Karpas-422 (cell line): Measurements from ENCODE around the gene PUM1. TPM values are rescaled to one million over a fixed set of nuclear protein-coding genes. Genes with fewer than 3 reads are reported as not detected.
"Not testable (repeated sequence)": the region's sequence is repeated elsewhere in the genome, so short reads cannot be mapped to it uniquely, and the experiment has no call there.

ENCODE experiments used
- DNase-seq: peaks from one replicate; pipeline ENCODE4 v3.0.0-alpha.2; 2015
- H2AFZ ChIP-seq: fragments of 200-600 bp; sonication (generic); 2 replicates; pipeline ENCODE4 v1.6.1; 2014; ENCODE audit warnings: antibody characterized with exemption, low read length, mixed read lengths
- H3K27ac ChIP-seq: fragments of 200-600 bp; sonication (generic); 2 replicates; pipeline ENCODE4 v1.5.1; 2014; ENCODE audit warnings: mild to moderate bottlenecking, low read length, moderate library complexity
- H3K27me3 ChIP-seq: fragments of 200-600 bp; sonication (generic); 2 replicates; pipeline ENCODE4 v1.6.1; 2014; ENCODE audit warnings: low read length, mixed read lengths
- H3K36me3 ChIP-seq: fragments of 200-600 bp; sonication (generic); 2 replicates; pipeline ENCODE4 v1.6.1; 2014; ENCODE audit warnings: low read length, mixed read lengths; ENCODE audit not compliant: insufficient read depth
- H3K4me1 ChIP-seq: fragments of 200-600 bp; sonication (generic); 2 replicates; pipeline ENCODE4 v1.6.1; 2014; ENCODE audit warnings: mild to moderate bottlenecking, low read length, mixed read lengths
- H3K4me2 ChIP-seq: fragments of 200-600 bp; sonication (generic); 2 replicates; pipeline ENCODE4 v1.6.1; 2014; ENCODE audit warnings: low read length, low read depth, mild to moderate bottlenecking; ENCODE audit not compliant: poor library complexity, severe bottlenecking
- H3K4me3 ChIP-seq: fragments of 200-600 bp; sonication (generic); 2 replicates; pipeline ENCODE4 v1.5.1; 2014; ENCODE audit warnings: mild to moderate bottlenecking, antibody characterized with exemption, low read length, mixed read lengths
- H3K79me2 ChIP-seq: fragments of 200-600 bp; sonication (generic); 2 replicates; pipeline ENCODE4 v1.6.1; 2014; ENCODE audit warnings: mild to moderate bottlenecking, low read length, mixed read lengths
- H3K9ac ChIP-seq: fragments of 200-600 bp; sonication (generic); 2 replicates; pipeline ENCODE4 v1.6.0; 2014; ENCODE audit warnings: low read length
- H3K9me2 ChIP-seq: fragments of 200-600 bp; sonication (generic), shearing (Covaris generic); replicated peaks from 2 replicates; pipeline ENCODE4 v1.6.0; 2014; ENCODE audit warnings: mild to moderate bottlenecking, low read length, moderate library complexity; ENCODE audit not compliant: insufficient read depth
- H3K9me3 ChIP-seq: fragments of 300-700, 200-600 bp; sonication (generic); 2 replicates; pipeline ENCODE4 v1.6.1; 2014; ENCODE audit warnings: low read length, mixed read lengths
- H4K20me1 ChIP-seq: fragments of 200-600 bp; sonication (generic); 2 replicates; pipeline ENCODE4 v1.6.1; 2014; ENCODE audit warnings: mild to moderate bottlenecking, antibody characterized with exemption, low read length, low read depth; ENCODE audit not compliant: insufficient read depth
- total RNA-seq: library from RNA; depleted of rRNA; stranded (reverse); fragments of >200 nt; shearing (Covaris generic); gene quantifications from 2 replicates; pipeline ENCODE4 v1.2.3, GENCODE V29; 2014; ENCODE audit warnings: low replicate concordance

The PUM1 gene
- total RNA-seq, 1 experiment from 2014 or later = 96.2 TPM

DNA sequence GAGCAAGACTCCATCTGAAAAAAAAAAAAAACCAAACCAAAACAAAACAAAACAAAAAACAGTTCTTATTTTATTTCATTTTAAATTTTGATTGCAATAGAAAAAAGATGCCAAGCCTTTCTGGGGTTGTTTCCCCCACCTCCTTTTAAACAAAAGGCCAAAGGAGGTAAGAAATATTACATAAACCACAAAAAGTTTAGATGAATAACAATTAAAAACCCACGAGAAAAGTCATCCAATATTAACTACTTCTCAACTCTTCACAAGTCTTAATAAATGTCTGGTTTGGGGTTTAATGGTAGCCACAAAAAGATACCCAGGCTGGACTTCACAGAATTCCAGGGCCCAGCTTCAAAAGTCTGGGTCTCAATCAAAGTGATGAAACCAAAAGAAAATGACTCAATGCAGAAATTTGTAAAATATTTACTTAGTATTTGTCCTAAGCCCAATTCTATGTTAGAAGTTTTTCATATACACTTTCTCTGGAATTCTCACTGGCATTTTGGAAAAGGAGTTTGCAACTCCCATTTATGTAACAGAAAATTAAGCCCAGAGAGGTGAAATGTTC is 110.0 kb downstream of the PUM1 start:
- no peak overlapping the region for H3K4me2 ChIP-seq
- H3K4me1 ChIP-seq = no peaks in the 10 kb centered on the region
- no peaks in the 10 kb centered on the region; the same call in 1 of the 2 replicates for H4K20me1 ChIP-seq
- no peaks in the 10 kb centered on the region for H3K9me2 ChIP-seq
- H2AFZ ChIP-seq = no peak overlapping the region
- H3K27me3 ChIP-seq = no peaks in the 10 kb centered on the region
- no peak overlapping the region for H3K4me3 ChIP-seq
- H3K27ac ChIP-seq = no peak overlapping the region
- peaks cover 73% of the 10 kb centered on the region for H3K79me2 ChIP-seq
- peaks cover 60% of the 10 kb centered on the region for H3K36me3 ChIP-seq
- no peaks in the 10 kb centered on the region for H3K9me3 ChIP-seq
- no peak overlapping the region for H3K9ac ChIP-seq
- DNase-seq = no peak

DNA sequence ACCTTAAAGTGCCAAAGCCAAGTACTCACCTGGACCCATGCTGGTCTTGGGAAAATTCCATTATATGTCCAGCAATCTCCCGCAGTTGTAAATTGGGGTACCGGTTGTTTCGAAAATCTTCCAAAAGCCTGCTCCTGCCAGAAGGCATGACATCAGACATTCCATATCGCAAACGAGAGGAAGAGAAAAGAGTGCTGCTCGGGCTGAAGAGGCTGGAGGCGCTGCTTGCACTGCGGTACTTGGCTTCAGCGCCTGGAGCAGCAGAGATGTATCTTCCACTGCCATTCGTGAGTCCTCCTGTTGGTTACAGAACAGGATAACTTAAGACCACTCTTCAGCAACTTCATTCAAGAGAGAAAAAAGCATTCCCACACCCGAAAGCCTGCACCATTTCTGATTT is 111.8 kb downstream of the PUM1 start:
- Histone ChIP-seq H3K79me2 (peaks cover 66% of the 10 kb centered on the region), H4K20me1 (no peaks in the 10 kb centered on the region; the same call in 1 of the 2 replicates), H3K36me3 (peaks cover 67% of the 10 kb centered on the region)

DNA sequence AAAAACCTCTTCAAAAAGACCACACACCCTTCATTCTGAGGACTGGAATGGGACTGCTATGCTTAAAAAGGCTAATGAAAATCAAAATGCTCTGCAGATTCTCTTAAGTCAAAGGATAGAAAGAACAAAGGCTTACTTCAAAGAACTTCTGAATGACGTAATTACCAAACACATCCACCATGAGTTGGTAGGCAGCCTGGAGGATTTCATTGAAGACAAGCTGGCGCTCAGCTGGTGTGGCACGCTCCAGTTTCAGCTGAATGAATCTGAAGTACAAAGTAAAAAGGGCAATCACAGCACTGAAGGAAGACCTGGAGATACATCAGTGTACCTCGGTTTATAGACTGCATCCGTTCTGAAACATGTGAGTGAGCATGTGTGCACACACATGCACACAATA is 113.4 kb downstream of the PUM1 start:
- Histone ChIP-seq H3K36me3 (peaks cover 66% of the 10 kb centered on the region), H3K27me3 (no peaks in the 10 kb centered on the region), H3K9ac (no peak overlapping the region), H3K4me3 (no peak overlapping the region), H3K27ac (no peak overlapping the region), H2AFZ (no peak overlapping the region), H3K9me2 (no peaks in the 10 kb centered on the region), H3K79me2 (peaks cover 60% of the 10 kb centered on the region), H3K4me1 (no peaks in the 10 kb centered on the region), H4K20me1 (no peaks in the 10 kb centered on the region; the same call in 1 of the 2 replicates), H3K4me2 (no peak overlapping the region), H3K9me3 (no peaks in the 10 kb centered on the region)
- DNase-seq = no peak

More for the DNA sequence above, 111.8 kb downstream of the PUM1 start:
- no peaks in the 10 kb centered on the region for H3K9me2 ChIP-seq
- no peak overlapping the region for H3K4me2 ChIP-seq
- H3K4me3 ChIP-seq = no peak overlapping the region
- H3K27ac ChIP-seq = no peak overlapping the region
- no peak for DNase-seq
- no peak overlapping the region for H3K9ac ChIP-seq
- H3K9me3 ChIP-seq = no peaks in the 10 kb centered on the region
- H3K27me3 ChIP-seq = no peaks in the 10 kb centered on the region
- no peak overlapping the region for H2AFZ ChIP-seq
- no peaks in the 10 kb centered on the region for H3K4me1 ChIP-seq

DNA sequence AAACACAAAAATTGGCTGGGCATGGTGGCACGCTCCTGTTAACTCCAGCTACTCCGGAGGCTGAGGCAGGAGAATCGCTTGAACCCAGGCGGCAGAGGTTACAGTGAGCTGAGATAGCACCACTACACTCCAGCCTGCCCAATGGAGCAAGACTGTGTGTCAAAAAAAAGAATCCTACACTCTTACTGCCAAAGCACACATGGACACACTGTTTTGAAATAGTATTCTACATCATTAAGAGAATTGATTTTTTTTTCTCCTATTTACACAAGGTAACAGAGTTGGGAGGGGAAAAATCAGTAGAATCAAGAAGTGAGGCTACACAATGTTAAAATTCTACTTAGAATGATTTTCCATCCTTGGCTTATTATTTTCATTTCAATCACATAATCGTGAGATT is 114.8 kb downstream of the PUM1 start:
- H3K4me2 ChIP-seq = no peak overlapping the region
- no peaks in the 10 kb centered on the region for H3K4me1 ChIP-seq
- peaks cover 59% of the 10 kb centered on the region for H3K79me2 ChIP-seq
- H3K4me3 ChIP-seq = no peak overlapping the region
- no peaks in the 10 kb centered on the region for H4K20me1 ChIP-seq
- no peak overlapping the region for H3K9ac ChIP-seq
- DNase-seq = no peak
- H3K9me3 ChIP-seq = no peaks in the 10 kb centered on the region
- H2AFZ ChIP-seq = no peak overlapping the region
- no peaks in the 10 kb centered on the region for H3K9me2 ChIP-seq
- no peak overlapping the region for H3K27ac ChIP-seq
- peaks cover 68% of the 10 kb centered on the region for H3K36me3 ChIP-seq
- no peaks in the 10 kb centered on the region for H3K27me3 ChIP-seq

DNA sequence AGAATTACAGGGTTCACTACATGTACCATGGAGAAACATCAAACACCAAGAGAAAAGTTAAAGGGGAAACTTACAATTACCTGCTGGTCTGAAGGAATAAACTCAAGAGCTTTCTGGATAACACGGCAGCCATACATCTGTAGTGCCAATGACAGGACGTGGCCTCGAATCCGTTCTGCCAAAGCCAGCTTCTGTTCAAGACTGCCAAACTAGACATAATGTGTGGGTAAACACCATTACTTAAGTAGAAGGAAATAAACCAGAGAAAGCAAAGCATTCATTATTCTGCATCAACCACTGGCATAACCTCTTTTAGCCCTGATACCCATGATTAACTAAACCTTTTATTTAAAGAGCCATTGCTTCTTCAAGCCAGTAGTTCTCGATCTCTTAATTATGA is 115.5 kb downstream of the PUM1 start:
- peaks cover 58% of the 10 kb centered on the region for H3K79me2 ChIP-seq

DNA sequence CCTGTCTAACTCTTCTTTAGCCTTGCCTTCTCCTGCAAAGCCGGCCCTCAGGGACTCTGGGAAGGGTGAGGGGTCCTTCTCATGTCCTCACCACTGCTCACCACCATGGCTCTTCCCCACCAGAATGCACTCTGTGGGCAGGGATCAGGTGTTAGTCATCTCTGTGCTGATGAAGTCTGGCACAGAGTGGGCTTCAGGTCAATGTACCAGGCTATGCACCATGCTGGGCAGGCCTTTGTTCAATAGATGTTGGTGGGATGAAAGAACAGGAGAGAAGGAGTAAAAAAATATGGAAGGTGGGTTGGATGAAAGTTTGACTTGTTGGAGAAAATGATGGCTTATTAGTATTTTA is 116.1 kb downstream of the PUM1 start:
- not testable (repeated sequence) for H3K9me2 ChIP-seq, H3K4me3 ChIP-seq, H3K27ac ChIP-seq, H4K20me1 ChIP-seq, H2AFZ ChIP-seq, DNase-seq, H3K4me2 ChIP-seq, H3K9ac ChIP-seq, H3K9me3 ChIP-seq, H3K4me1 ChIP-seq, H3K27me3 ChIP-seq
- H3K79me2 ChIP-seq = peaks cover 61% of the 10 kb centered on the region
- H3K36me3 ChIP-seq = peaks cover 69% of the 10 kb centered on the region

More for the DNA sequence above, 115.5 kb downstream of the PUM1 start:
- Histone ChIP-seq H3K27ac (no peak overlapping the region), H3K9ac (no peak overlapping the region), H2AFZ (no peak overlapping the region), H3K4me3 (no peak overlapping the region), H3K4me1 (no peaks in the 10 kb centered on the region), H3K4me2 (no peak overlapping the region), H3K36me3 (peaks cover 69% of the 10 kb centered on the region), H4K20me1 (no peaks in the 10 kb centered on the region), H3K9me3 (no peaks in the 10 kb centered on the region), H3K27me3 (no peaks in the 10 kb centered on the region), H3K9me2 (no peaks in the 10 kb centered on the region)
- no peak for DNase-seq

DNA sequence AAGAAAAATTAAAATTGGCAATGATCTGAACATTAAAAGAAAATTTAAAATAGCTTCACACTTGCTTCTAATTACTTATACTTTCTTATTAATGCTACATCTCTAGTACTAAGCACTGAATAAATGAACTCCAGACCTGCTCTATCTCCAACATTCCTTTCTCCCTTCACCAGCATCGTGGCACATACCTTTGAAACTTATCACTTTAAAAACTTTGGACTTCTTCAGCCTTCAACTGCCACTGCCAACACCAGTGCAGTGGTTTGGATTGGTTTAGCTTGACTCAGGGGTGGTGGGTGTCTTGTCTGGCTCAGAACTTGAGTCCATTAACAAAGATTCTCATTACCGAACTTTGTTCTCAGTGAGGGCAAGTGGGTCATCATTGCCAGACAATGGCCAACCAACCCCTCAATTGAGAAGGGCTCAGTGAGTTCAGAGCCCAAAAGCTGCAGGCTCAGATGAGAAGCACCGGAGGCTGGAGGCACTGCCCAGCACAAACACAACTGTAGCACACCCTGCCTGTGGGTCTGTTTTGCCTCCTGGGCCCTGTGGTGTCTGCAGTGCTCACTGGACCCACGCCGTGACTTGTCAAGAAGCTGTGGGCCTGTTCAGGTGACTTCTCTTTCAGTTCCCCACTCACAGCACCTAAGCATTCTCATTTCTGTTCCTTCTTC is 116.6 kb downstream of the PUM1 start:
- H3K9ac ChIP-seq, H3K4me3 ChIP-seq, H3K4me2 ChIP-seq, H3K9me2 ChIP-seq, H4K20me1 ChIP-seq, H3K27ac ChIP-seq, H3K27me3 ChIP-seq, H3K9me3 ChIP-seq, H3K4me1 ChIP-seq, H2AFZ ChIP-seq, DNase-seq: not testable (repeated sequence)
- Histone ChIP-seq H3K79me2 (peaks cover 66% of the 10 kb centered on the region), H3K36me3 (peaks cover 69% of the 10 kb centered on the region)

DNA sequence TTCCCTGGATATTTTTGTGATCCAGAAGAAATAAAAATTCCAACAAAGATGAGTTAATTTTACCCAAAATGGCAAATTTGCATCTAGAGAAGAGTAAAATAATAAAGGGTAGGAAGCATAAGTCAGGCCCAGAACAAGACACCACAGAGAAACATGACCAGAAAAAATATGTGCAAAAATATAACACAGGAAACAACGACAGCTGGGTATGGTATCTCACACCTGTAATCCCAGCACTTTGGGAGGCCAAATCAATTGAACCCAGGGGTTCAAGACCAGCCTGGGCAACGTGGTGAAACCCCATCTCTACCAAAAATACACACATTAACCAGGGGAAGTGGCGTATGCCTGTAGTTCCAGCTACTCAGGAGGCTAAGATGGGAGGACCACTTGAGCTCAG is 117.2 kb downstream of the PUM1 start:
- H4K20me1 ChIP-seq = peaks cover 10% of the 10 kb centered on the region; the same call in 1 of the 2 replicates
- DNase-seq = no peak
- H3K9me3 ChIP-seq = no peaks in the 10 kb centered on the region
- peaks cover 68% of the 10 kb centered on the region for H3K36me3 ChIP-seq
- H3K79me2 ChIP-seq = peaks cover 67% of the 10 kb centered on the region
- H3K27me3 ChIP-seq = no peaks in the 10 kb centered on the region
- H3K4me3 ChIP-seq = no peak overlapping the region
- H3K27ac ChIP-seq = no peak overlapping the region
- H2AFZ ChIP-seq = no peak overlapping the region
- no peaks in the 10 kb centered on the region for H3K4me1 ChIP-seq
- no peak overlapping the region for H3K9ac ChIP-seq
- no peak overlapping the region for H3K4me2 ChIP-seq
- no peaks in the 10 kb centered on the region for H3K9me2 ChIP-seq
